PFSK-1 (cell line): Measurements from ENCODE around the gene BMPR2.

Experiments
- FOXP2 ChIP-seq: optimal IDR thresholded peaks from 2 replicates; pipeline ENCODE3; 2011; ENCODE audit warnings: borderline replicate concordance, control low read depth, inconsistent platforms; ENCODE audit not compliant: insufficient read depth; ENCODE audit errors: extremely low read length, extremely low read depth
- POLR2AphosphoS5 ChIP-seq: IDR thresholded peaks from 2 replicates; pipeline ENCODE4 v1.6.1; 2012; ENCODE audit warnings: low read depth, mild to moderate bottlenecking, control low read depth, low read length, moderate library complexity
- SIN3A ChIP-seq: IDR thresholded peaks from 2 replicates; pipeline ENCODE4 v1.6.1; 2012; ENCODE audit warnings: mild to moderate bottlenecking, low read length, moderate library complexity, borderline replicate concordance; ENCODE audit not compliant: insufficient read depth
- TAF1 ChIP-seq: IDR thresholded peaks from 2 replicates; pipeline ENCODE4 v1.6.1; 2012; ENCODE audit warnings: low read length, control low read depth, borderline replicate concordance; ENCODE audit not compliant: insufficient read depth
- TF ChIP-seq, protein P1 (sequence below), 2 experiments: IDR thresholded peaks; 2 replicates each; pipeline versions ENCODE4 v1.6.1 to v1.8.0; 2011 to 2012; ENCODE audit warnings: low read depth in 2 of 2, low read length in 2 of 2, control low read depth in 1 of 2, inconsistent platforms in 1 of 2, mild to moderate bottlenecking in 1 of 2, moderate library complexity in 1 of 2; ENCODE audit not compliant: insufficient read depth in 1 of 2

BMPR2 gene

DNA sequence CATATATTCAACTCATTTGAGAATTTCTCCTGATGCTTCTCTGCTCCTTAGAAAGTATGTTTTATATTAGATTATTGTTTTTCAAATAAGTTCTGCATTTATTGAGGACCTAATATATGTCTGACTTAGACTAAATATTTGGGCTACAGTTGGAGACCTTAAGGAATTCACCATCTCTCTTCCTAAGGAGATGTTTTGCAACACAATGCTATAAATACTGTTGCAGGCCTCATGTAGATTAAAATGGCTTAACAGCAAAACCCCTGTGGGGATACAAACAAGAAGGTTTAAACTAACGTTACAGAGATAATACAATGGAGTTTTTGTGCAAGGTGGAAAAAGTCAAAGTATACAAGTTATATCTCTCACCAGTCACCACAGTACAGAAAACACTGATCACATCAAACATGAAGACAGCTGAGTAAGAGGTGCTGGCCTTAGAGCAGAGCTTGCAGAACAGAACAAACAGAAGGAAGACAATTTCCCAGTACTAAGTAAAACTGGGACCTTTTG lies 20.1 kb upstream of the BMPR2 start:
- TF ChIP-seq POLR2AphosphoS5 (no peak), SIN3A (no peak), TAF1 (no peak), FOXP2 (no peak)
- TF ChIP-seq, protein P1, sequence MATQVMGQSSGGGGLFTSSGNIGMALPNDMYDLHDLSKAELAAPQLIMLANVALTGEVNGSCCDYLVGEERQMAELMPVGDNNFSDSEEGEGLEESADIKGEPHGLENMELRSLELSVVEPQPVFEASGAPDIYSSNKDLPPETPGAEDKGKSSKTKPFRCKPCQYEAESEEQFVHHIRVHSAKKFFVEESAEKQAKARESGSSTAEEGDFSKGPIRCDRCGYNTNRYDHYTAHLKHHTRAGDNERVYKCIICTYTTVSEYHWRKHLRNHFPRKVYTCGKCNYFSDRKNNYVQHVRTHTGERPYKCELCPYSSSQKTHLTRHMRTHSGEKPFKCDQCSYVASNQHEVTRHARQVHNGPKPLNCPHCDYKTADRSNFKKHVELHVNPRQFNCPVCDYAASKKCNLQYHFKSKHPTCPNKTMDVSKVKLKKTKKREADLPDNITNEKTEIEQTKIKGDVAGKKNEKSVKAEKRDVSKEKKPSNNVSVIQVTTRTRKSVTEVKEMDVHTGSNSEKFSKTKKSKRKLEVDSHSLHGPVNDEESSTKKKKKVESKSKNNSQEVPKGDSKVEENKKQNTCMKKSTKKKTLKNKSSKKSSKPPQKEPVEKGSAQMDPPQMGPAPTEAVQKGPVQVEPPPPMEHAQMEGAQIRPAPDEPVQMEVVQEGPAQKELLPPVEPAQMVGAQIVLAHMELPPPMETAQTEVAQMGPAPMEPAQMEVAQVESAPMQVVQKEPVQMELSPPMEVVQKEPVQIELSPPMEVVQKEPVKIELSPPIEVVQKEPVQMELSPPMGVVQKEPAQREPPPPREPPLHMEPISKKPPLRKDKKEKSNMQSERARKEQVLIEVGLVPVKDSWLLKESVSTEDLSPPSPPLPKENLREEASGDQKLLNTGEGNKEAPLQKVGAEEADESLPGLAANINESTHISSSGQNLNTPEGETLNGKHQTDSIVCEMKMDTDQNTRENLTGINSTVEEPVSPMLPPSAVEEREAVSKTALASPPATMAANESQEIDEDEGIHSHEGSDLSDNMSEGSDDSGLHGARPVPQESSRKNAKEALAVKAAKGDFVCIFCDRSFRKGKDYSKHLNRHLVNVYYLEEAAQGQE (IDR thresholded peaks at IDR 0.05; ENCODE audit: insufficient read depth in 1 of 2, low read depth in 2 of 2, low read length in 2 of 2), result no peak

GRCh38 chr2:202360646-202361045 lies 15.5 kb upstream of the BMPR2 start:
- TF ChIP-seq TAF1 (no peak), POLR2AphosphoS5 (no peak), FOXP2 (no peak), SIN3A (no peak)
- TF ChIP-seq, protein P1 (IDR thresholded peaks at IDR 0.05; ENCODE audit: insufficient read depth in 1 of 2, low read depth in 2 of 2, low read length in 2 of 2), result no peak

- no peak for TF ChIP-seq TAF1
- no peak for TF ChIP-seq FOXP2
- TF ChIP-seq POLR2AphosphoS5, result no peak
- TF ChIP-seq, protein P1 (IDR thresholded peaks at IDR 0.05; ENCODE audit: insufficient read depth in 1 of 2, low read depth in 2 of 2, low read length in 2 of 2), result no peak
- TF ChIP-seq SIN3A, result no peak
Measured at GRCh38 chr2:202361108-202361507, 15.0 kb upstream of the BMPR2 start.

DNA sequence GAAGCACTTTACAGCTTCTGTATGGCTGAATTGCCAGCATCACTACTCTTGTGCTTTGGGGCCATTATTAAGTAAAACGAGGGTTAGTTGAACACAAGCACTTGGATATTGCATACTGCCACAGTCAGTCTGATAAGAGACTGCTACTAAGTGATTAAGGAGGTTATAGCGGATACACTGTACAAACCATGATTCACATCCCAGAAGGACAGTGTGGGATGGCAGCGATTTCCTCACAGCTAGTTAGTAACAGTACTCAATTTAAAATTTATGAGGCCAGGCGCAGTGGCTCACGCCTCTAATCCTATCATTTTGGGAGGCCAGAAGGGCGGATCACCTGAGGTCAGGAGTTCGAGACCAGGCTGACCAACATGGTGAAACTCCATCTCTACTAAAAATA lies 2.6 kb upstream of the BMPR2 start:
- TF ChIP-seq TAF1, result no peak
- TF ChIP-seq, protein P1 (IDR thresholded peaks at IDR 0.05; ENCODE audit: insufficient read depth in 1 of 2, low read depth in 2 of 2, low read length in 2 of 2), result no peak
- TF ChIP-seq SIN3A, result no peak
- no peak for TF ChIP-seq POLR2AphosphoS5
- no peak for TF ChIP-seq FOXP2

DNA sequence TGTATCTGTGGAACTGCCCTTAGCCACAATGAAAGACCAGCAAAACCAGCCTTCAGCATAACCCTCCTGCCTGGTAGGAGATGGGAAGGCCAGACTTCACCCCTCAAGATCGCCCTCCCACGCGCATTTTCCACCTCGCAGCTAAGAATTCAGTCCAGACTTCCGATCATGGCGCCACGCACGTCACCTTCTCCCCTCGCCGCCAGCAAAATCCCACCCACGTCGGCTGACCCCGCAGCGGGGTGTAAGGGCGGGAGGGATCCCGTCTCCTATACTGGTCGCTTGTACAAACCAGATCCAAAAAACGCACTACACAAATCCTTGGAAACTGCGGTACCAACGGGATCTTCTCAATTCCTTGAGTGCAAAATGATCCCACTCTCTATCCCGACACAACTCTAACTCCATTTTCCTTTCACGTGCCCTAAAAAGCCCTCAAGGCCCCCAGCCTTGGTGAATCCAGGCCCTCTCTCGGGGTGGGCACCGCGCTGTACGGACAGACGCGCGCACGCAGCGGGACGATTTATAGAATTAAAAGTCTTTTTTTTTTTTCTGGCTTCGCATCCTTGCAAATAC lies 1.0 kb upstream of the BMPR2 start:
- TF ChIP-seq, protein P1 (IDR thresholded peaks at IDR 0.05; ENCODE audit: insufficient read depth in 1 of 2, low read depth in 2 of 2, low read length in 2 of 2), result no peak
- no peak for TF ChIP-seq TAF1
- TF ChIP-seq POLR2AphosphoS5, result no peak
- no peak for TF ChIP-seq SIN3A
- no peak for TF ChIP-seq FOXP2
